ENCODE results near the gene TTC39A. TPM values are rescaled to one million over a fixed set of nuclear protein-coding genes. Genes with fewer than 3 reads are reported as not detected.

Gene TTC39A
- total and polyA plus RNA-seq, 2 donors (not counting 1 experiment from before 2014, with no cell fraction given): not detected

- POLR2A ChIA-PET: no interaction called here
- H3K79me2 ChIP-seq (ENCODE audit: control insufficient read depth, insufficient read depth, low read length): no peaks in the 10 kb centered on the region
- no peaks in the 10 kb centered on the region for H3K36me3 ChIP-seq (replicated peaks in 1 of 2; ENCODE audit: control extremely low read depth in 1 of 2, control insufficient read depth in 1 of 2, extremely low read depth in 1 of 2, insufficient read depth in 2 of 2, low read length in 1 of 2)
- H3K9ac ChIP-seq (ENCODE audit: low read length): no peak overlapping the region
- H3K27me3 Mint-ChIP-seq: peaks cover 32% of the 10 kb centered on the region
- H2AFZ ChIP-seq (ENCODE audit: insufficient read depth, low read depth, low read length, poor library complexity, severe bottlenecking): no peak overlapping the region
- 49% methylated on average over 5 of the region's 7 CpGs for whole genome bisulfite sequencing (ENCODE audit: insufficient coverage)
- H3K4me3 ChIP-seq (ENCODE audit: control extremely low read depth in 1 of 5, extremely low read depth in 1 of 5, insufficient read depth in 1 of 5, low read depth in 2 of 5, low read length in 4 of 5): no peak overlapping the region
- peaks cover 0 to 11% (median 0%) of the 10 kb centered on the region in 3 donors for H3K9me3 ChIP-seq (ENCODE audit: control extremely low read depth in 1 of 3, control insufficient read depth in 2 of 3, insufficient read depth in 1 of 3, low read length in 2 of 3)
- CTCF ChIA-PET: no interaction called here
- peaks cover 0 to 35% (median 14%) of the 10 kb centered on the region in 4 experiments for H3K27me3 ChIP-seq (replicated peaks in 1 of 4; ENCODE audit: control extremely low read depth in 1 of 4, control insufficient read depth in 3 of 4, insufficient read depth in 4 of 4, low read length in 3 of 4)
- no peak for ATAC-seq (ENCODE audit: low read depth)
- no peaks in the 10 kb centered on the region for H4K20me1 ChIP-seq (ENCODE audit: control insufficient read depth, insufficient read depth, low read length, poor library complexity, severe bottlenecking)
- H3K9me3 Mint-ChIP-seq (ENCODE audit: insufficient read depth): no peaks in the 10 kb centered on the region
- H3K4me2 ChIP-seq (replicated peaks; ENCODE audit: low read depth, low read length, poor library complexity, severe bottlenecking): peak overlapping the region; percentile 80
- H3K4me1 ChIP-seq (ENCODE audit: control insufficient read depth in 2 of 2, insufficient read depth in 2 of 2, low read length in 2 of 2): peaks cover 8 to 12% of the 10 kb centered on the region in 2 donors
- TF ChIP-seq CTCF (IDR thresholded peaks at IDR 0.05) (no peak), EZH2 (IDR thresholded peaks at IDR 0.05; ENCODE audit: borderline replicate concordance, insufficient read depth, low read depth, low read length, poor library complexity, severe bottlenecking) (no peak)
- DNase-seq: no peak
- peaks cover 10% of the 10 kb centered on the region for H3K4me1 Mint-ChIP-seq
- no peak overlapping the region for H3K27ac Mint-ChIP-seq
- peak overlapping the region; percentile 81 for H3K4me3 Mint-ChIP-seq
- intact Hi-C loops (cut with micrococcal nuclease): no loop called here
- H3K27ac ChIP-seq (ENCODE audit: low read length in 2 of 2): no peak overlapping the region
Measured at GRCh38 chr1:51331206-51332100, 1.1 kb upstream of the TTC39A start.
